Breast epithelium (tissue), 3 donors: Measurements from ENCODE around the gene OVAAL.

ENCODE experiments used
- CTCF ChIP-seq, 3 donors: fragments of 450-650 bp; IDR thresholded peaks; one replicate each; pipeline ENCODE4 v1.5.1; 2016 to 2017; ENCODE audit warnings: antibody characterized with exemption in 3 of 3, mild to moderate bottlenecking in 3 of 3, moderate library complexity in 3 of 3
- POLR2A ChIP-seq: fragments of 450-650 bp; IDR thresholded peaks from one replicate; pipeline ENCODE4 v1.6.1; 2016; ENCODE audit warnings: antibody characterized with exemption, mild to moderate bottlenecking, moderate library complexity
- POLR2AphosphoS5 ChIP-seq, 3 donors: sonication (generic); formaldehyde crosslinking; IDR thresholded peaks; one replicate each; pipeline ENCODE4 v1.6.1; 2017; ENCODE audit warnings: antibody characterized with exemption in 3 of 3

DNA sequence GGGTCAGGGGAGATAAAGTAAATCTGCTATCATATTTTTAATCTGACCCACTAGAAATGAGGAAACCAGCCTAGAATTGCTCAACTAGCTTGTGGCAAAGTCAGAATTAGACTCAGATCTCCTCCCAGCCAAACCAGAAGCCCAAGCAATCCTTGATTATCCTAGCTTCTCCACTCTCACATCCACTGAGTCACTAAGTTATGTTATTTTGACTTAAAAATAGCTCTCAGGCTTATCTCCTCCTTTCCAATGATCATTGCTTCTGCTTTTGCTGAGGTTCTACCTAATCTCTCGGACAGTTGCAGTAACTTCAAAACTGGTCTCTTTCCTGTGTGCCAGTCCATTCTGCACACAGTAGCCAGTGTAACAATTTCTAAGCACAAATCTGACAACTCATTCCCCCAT lies 22.9 kb downstream of the OVAAL start:
- TF ChIP-seq CTCF (IDR thresholded peaks at IDR 0.05) = no peak
- TF ChIP-seq POLR2AphosphoS5 (IDR thresholded peaks at IDR 0.05) = no peak
- no peak for TF ChIP-seq POLR2A
